Measurements from ENCODE around the gene NDUFA9. TPM values are rescaled to one million over a fixed set of nuclear protein-coding genes. Genes with fewer than 3 reads are reported as not detected.

Gene NDUFA9
- total and polyA plus RNA-seq, 2 of the 13 experiments (the other 11 are each of a cell fraction or from before 2014, with no cell fraction given), result 68.0 to 150 TPM

GRCh38 chr12:4604684-4605193, 44.2 kb upstream of the NDUFA9 start:
- under 1% methylated on average over 14 of the region's 25 CpGs for WGBS (ENCODE audit: low lambda C conversion rate)
- Histone ChIP-seq H2AFZ (ENCODE audit: low read length) (peak overlapping the region; percentile 59), H3K27ac (ENCODE audit: extremely low read length, insufficient read depth, low read length) (no peak overlapping the region), H3K4me1 (ENCODE audit: insufficient read depth, low read length) (peaks cover 14% of the 10 kb centered on the region), H3K27me3 (ENCODE audit: control insufficient read depth in 1 of 2, insufficient read depth in 2 of 2, low read length in 2 of 2) (0 out of 5 replicates have a peak, but pooled peaks cover 0 to 4% of the 10 kb centered on the region in 2 experiments), H3K9ac (ENCODE audit: insufficient read depth, low read depth, low read length) (peak overlapping the region; percentile 75), H3K36me3 (replicated peaks in 1 of 2; ENCODE audit: control insufficient read depth in 1 of 2, insufficient read depth in 2 of 2, low read length in 2 of 2) (no peaks in the 10 kb centered on the region; a peak in 1 of 5 replicates), H3K4me3 (replicated peaks in 1 of 3; ENCODE audit: insufficient read depth in 1 of 3, low read depth in 2 of 3, low read length in 3 of 3) (peak overlapping the region; percentile 77 to 98 (median 91)), H3K4me2 (ENCODE audit: low read depth, low read length) (peak overlapping the region; percentile 71), H3K9me3 (ENCODE audit: low read length) (no peaks in the 10 kb centered on the region), H3K79me2 (ENCODE audit: insufficient read depth, low read length) (peaks cover 2% of the 10 kb centered on the region), H4K20me1 (ENCODE audit: insufficient read depth, low read length) (no peaks in the 10 kb centered on the region)
- ChIA-PET CTCF (ENCODE audit: low intra/inter-chr PET ratio, low total read pairs) (interaction anchor here (0.9 kb wide), 1 partner anchor 154 kb away, joined by 4 read pairs; no protein-coding TSS in a partner anchor), POLR2A (interaction anchor here (1.3 kb wide), 1 partner anchor 44 kb away, joined by 4 read pairs; the partner anchor contains the start of genes AKAP3 and NDUFA9)
- FAIRE-seq, result peak; percentile 83
- no TSS peak for BruUV-seq (replicated peaks)
- peak; percentile 78 for DNase-seq (ENCODE audit: low spot score)
- intact Hi-C loops (cut with micrococcal nuclease; ENCODE audit: unreplicated experiment), result loop anchor here (2.0 to 10.0 kb wide), 2 partner anchors 44 to 150 kb away; partner anchors contain the start of genes AKAP3 and NDUFA9
- ATAC-seq, result peak; percentile 97
- in situ Hi-C loops (cut with HindIII; ENCODE audit: extremely low pct_ligation_motif_present, low pct_unique_long_range_greater_than_20kb), result no loop called here
- TF ChIP-seq RBFOX2 (IDR thresholded peaks at IDR 0.05; ENCODE audit: low read depth, low read length) (peak; percentile 38; the same call in 1 of the 2 replicates), BATF2 (CRISPR knock-in tag; IDR thresholded peaks at IDR 0.05) (no peak), NFKBIZ (CRISPR knock-in tag; IDR thresholded peaks at IDR 0.05) (peak; percentile 57; the same call in 1 of the 2 replicates), ZNF770 (CRISPR knock-in tag; IDR thresholded peaks at IDR 0.05) (no peak), RFX5 (IDR thresholded peaks at IDR 0.05; ENCODE audit: low read depth, low read length) (no peak), HMG20A (CRISPR knock-in tag; IDR thresholded peaks at IDR 0.05; ENCODE audit: borderline replicate concordance) (no peak), ZNF280B (CRISPR knock-in tag; IDR thresholded peaks at IDR 0.05; ENCODE audit: borderline replicate concordance) (0 out of 2 replicates have a peak, but pooled peaks have one; percentile 55), IKZF5 (CRISPR knock-in tag; IDR thresholded peaks at IDR 0.05) (peak; percentile 62), ZNF431 (CRISPR knock-in tag; IDR thresholded peaks at IDR 0.05; ENCODE audit: borderline replicate concordance, low read depth) (no peak), MXI1 (IDR thresholded peaks at IDR 0.05; ENCODE audit: borderline replicate concordance, low read depth, low read length) (peak; percentile 56; the same call in 1 of the 3 replicates), SNAPC2 (CRISPR knock-in tag; IDR thresholded peaks at IDR 0.05) (no peak), TGIF2 (CRISPR knock-in tag; IDR thresholded peaks at IDR 0.05) (no peak), ZNF777 (CRISPR knock-in tag; IDR thresholded peaks at IDR 0.05) (peak; percentile 55; the same call in 1 of the 2 replicates), HOXA3 (CRISPR knock-in tag; IDR thresholded peaks at IDR 0.05) (peak; percentile 62; the same call in 1 of the 2 replicates), ZFP36 (IDR thresholded peaks at IDR 0.05; ENCODE audit: borderline replicate concordance, low read depth, low read length, partially characterized antibody) (no peak), ZNF282 (IDR thresholded peaks at IDR 0.05; ENCODE audit: partially characterized antibody) (no peak), POGK (CRISPR knock-in tag; conservative IDR thresholded peaks at IDR 0.05) (no peak)
